Upper lobe of left lung (tissue), 6 donors: Measurements from ENCODE around the gene ANK3. TPM values are rescaled to one million over a fixed set of nuclear protein-coding genes. Genes with fewer than 3 reads are reported as not detected.

Experiments used
- small RNA-seq, 4 donors: library from RNA; depleted of rRNA; stranded (forward); fragments of <200 nt; gene quantifications; one replicate each; pipeline ENCODE3, GENCODE V24; 2016
- total RNA-seq, 6 donors: library from RNA; depleted of rRNA in 4 of 6; stranded (reverse); fragments of >200 nt in 4 of 6; gene quantifications; one replicate each; pipeline versions ENCODE4 v1.1.0 to v1.2.1, GENCODE V29; 2016 to 2021
- donor health status: DM: no; HTN: no; CAD: no; lungs with moderate emphysema.
- donor health status: DM: no; HTN: yes; CAD: no; lungs with severe emphysema.

Gene ANK3
- total RNA-seq, 6 donors from 2014 or later, result 43.9 to 193 (median 98.5) TPM

Small RNA genes lying within 50 kb of the gene (small RNA-seq; reads per million reads assigned to genes)
- gene RF00019, result 0 reads per million in 4 donors
